Measurements from ENCODE around the gene HS3ST2. TPM values are rescaled to one million over a fixed set of nuclear protein-coding genes. Genes with fewer than 3 reads are reported as not detected.
"Not testable (repeated sequence)": the region's sequence is repeated elsewhere in the genome, so short reads cannot be mapped to it uniquely, and the experiment has no call there.

The HS3ST2 gene
- total RNA-seq, 1 experiment from 2014 or later, result not detected

DNA sequence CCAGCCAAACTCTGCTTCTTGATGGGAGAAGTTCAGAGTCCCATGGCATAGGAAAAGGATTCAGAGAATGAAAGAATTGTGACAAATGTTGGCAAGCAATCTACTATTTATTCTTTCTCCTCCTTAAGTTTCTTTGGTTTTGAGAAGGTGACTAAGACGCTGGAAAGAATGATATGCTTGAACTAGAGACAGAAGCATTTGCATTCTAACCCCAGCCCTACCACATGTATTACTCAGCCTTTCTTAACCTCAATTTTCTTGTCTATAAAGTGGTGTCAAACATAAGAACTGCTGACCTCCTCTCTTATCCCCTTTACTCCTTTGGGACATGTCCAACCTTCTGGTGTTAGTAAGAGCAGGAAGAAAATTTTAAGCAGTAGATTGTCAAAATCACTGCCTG, 124.7 kb downstream of the HS3ST2 start:
- CTCF ChIA-PET, result no interaction called here
- no peaks in the 10 kb centered on the region for H3K4me1 Mint-ChIP-seq (ENCODE audit: low read depth, unreplicated experiment)
- intact Hi-C loops (cut with micrococcal nuclease; ENCODE audit: unreplicated experiment), result no loop called here
- H3K4me3 Mint-ChIP-seq (ENCODE audit: unreplicated experiment), result no peak overlapping the region
- no peak for TF ChIP-seq CTCF (IDR thresholded peaks at IDR 0.05; ENCODE audit: insufficient read depth in 1 of 2, low read depth in 1 of 2, low read length in 1 of 2, severe bottlenecking in 1 of 2, unreplicated experiment in 1 of 2)
- Histone ChIP-seq H3K36me3 (ENCODE audit: control insufficient read depth, insufficient read depth, low read length) (no peaks in the 10 kb centered on the region), H3K4me3 (ENCODE audit: low read depth, low read length) (no peak overlapping the region), H3K9me3 (no peaks in the 10 kb centered on the region), H3K4me1 (no peaks in the 10 kb centered on the region), H3K27me3 (replicated peaks; ENCODE audit: control insufficient read depth, insufficient read depth, low read length) (no peaks in the 10 kb centered on the region)
- POLR2A ChIA-PET, result no interaction called here
- no peak overlapping the region for H3K27ac Mint-ChIP-seq (ENCODE audit: unreplicated experiment)
- H3K27me3 Mint-ChIP-seq (ENCODE audit: insufficient read depth, unreplicated experiment), result peaks cover 12% of the 10 kb centered on the region
- BruUV-seq (replicated peaks), result no TSS peak
- DNase-seq, result no peak
- no peaks in the 10 kb centered on the region for H3K36me3 Mint-ChIP-seq (ENCODE audit: insufficient read depth, unreplicated experiment)
- H3K9me3 Mint-ChIP-seq (ENCODE audit: unreplicated experiment), result peaks cover 16% of the 10 kb centered on the region

DNA sequence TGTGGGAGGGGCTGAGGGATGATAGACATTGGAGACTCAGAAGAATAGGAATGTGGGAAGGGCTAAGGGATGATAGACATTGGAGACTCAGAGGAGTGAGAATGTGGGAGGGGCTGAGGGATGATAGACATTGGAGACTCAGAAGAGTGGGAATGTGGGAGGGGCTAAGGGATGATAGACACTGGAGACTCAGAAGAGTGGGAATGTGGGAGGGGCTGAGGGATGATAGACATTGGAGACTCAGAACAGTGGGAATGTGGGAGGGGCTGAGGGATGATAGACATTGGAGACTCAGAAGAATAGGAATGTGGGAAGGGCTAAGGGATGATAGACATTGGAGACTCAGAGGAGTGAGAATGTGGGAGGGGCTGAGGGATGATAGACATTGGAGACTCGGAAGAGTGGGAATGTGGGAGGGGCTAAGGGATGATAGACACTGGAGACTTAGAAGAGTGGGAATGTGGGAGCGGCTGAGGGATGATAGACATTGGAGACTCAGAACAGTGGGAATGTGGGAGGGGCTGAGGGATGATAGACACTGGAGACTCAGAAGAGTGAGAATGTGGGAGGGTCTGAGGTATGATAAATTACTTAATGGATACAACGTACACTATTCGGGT, 125.9 kb downstream of the HS3ST2 start:
- BruUV-seq (replicated peaks); H3K4me1 Mint-ChIP-seq (ENCODE audit: low read depth, unreplicated experiment); CTCF ChIA-PET; POLR2A ChIA-PET; H3K36me3 ChIP-seq (ENCODE audit: control insufficient read depth, insufficient read depth, low read length); H3K4me3 Mint-ChIP-seq (ENCODE audit: unreplicated experiment); H3K4me3 ChIP-seq (ENCODE audit: low read depth, low read length); H3K27me3 ChIP-seq (replicated peaks; ENCODE audit: control insufficient read depth, insufficient read depth, low read length); H3K4me1 ChIP-seq; intact Hi-C loops (cut with micrococcal nuclease; ENCODE audit: unreplicated experiment); H3K9me3 ChIP-seq; H3K27ac Mint-ChIP-seq (ENCODE audit: unreplicated experiment); H3K36me3 Mint-ChIP-seq (ENCODE audit: insufficient read depth, unreplicated experiment): not testable (repeated sequence)
- peak in 1 of 2 experiments; percentile 47 for DNase-seq
- H3K27me3 Mint-ChIP-seq (ENCODE audit: insufficient read depth, unreplicated experiment), result peaks cover 11% of the 10 kb centered on the region
- H3K9me3 Mint-ChIP-seq (ENCODE audit: unreplicated experiment), result peaks cover 16% of the 10 kb centered on the region

DNA sequence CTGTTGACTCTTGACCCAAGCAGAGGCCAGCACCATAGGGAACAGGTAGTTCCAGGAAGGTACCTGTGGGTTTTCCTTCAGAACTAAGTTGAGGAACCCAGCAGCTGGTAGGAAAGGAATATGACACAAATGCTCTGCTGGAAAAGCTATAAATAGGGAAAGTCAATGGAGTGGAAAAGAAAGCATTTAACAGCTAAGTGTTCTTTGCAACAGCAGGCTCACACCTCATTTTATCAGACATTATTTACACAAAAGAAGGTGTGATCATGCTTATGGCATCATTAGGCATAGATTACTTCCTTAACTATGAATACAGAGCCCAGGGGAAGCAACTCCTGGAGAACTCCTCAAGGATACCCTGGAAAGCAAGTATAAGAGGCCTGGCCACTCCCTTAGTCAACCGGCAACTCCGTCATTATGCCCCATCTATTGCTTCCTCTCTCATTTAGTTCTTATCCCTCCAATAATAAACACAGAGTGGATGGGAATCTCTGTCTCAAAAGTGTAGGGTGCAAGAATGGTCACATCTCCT, 128.1 kb downstream of the HS3ST2 start:
- Mint-ChIP-seq H3K36me3 (ENCODE audit: insufficient read depth, unreplicated experiment) (no peaks in the 10 kb centered on the region), H3K4me3 (ENCODE audit: unreplicated experiment) (no peak overlapping the region), H3K9me3 (ENCODE audit: unreplicated experiment) (peaks cover 16% of the 10 kb centered on the region), H3K4me1 (ENCODE audit: low read depth, unreplicated experiment) (no peaks in the 10 kb centered on the region), H3K27me3 (ENCODE audit: insufficient read depth, unreplicated experiment) (peaks cover 9% of the 10 kb centered on the region), H3K27ac (ENCODE audit: unreplicated experiment) (no peak overlapping the region)
- Histone ChIP-seq H3K36me3 (ENCODE audit: control insufficient read depth, insufficient read depth, low read length) (no peaks in the 10 kb centered on the region), H3K4me3 (ENCODE audit: low read depth, low read length) (no peak overlapping the region), H3K27me3 (replicated peaks; ENCODE audit: control insufficient read depth, insufficient read depth, low read length) (no peaks in the 10 kb centered on the region), H3K9me3 (no peaks in the 10 kb centered on the region), H3K4me1 (no peaks in the 10 kb centered on the region)
- no peak for TF ChIP-seq CTCF (IDR thresholded peaks at IDR 0.05; ENCODE audit: insufficient read depth in 1 of 2, low read depth in 1 of 2, low read length in 1 of 2, severe bottlenecking in 1 of 2, unreplicated experiment in 1 of 2)
- POLR2A ChIA-PET, result no interaction called here
- BruUV-seq (replicated peaks), result no TSS peak
- no peak for DNase-seq
- intact Hi-C loops (cut with micrococcal nuclease; ENCODE audit: unreplicated experiment), result no loop called here
- CTCF ChIA-PET, result no interaction called here

Measured in Caco-2 (cell line).